ENCODE results near the gene UQCR10.

Gene UQCR10

GRCh38 chr22:29765905-29766631 lies 1.1 kb upstream of the UQCR10 start:
- DNase-seq (ENCODE audit: low spot score): no peak

GRCh38 chr22:29766632-29767170 lies 468 bp upstream of the UQCR10 start, which contains the start of gene ZMAT5:
ZMAT5 (minus strand) TSS chr22:29767007; CDS start chr22:29748544, 18,463 bp downstream.
- peak; percentile 98 for DNase-seq (ENCODE audit: low spot score)

- DNase-seq (ENCODE audit: low spot score): no peak
Measured at GRCh38 chr22:29768052-29768693, 1.0 kb downstream of the UQCR10 start.

DNA sequence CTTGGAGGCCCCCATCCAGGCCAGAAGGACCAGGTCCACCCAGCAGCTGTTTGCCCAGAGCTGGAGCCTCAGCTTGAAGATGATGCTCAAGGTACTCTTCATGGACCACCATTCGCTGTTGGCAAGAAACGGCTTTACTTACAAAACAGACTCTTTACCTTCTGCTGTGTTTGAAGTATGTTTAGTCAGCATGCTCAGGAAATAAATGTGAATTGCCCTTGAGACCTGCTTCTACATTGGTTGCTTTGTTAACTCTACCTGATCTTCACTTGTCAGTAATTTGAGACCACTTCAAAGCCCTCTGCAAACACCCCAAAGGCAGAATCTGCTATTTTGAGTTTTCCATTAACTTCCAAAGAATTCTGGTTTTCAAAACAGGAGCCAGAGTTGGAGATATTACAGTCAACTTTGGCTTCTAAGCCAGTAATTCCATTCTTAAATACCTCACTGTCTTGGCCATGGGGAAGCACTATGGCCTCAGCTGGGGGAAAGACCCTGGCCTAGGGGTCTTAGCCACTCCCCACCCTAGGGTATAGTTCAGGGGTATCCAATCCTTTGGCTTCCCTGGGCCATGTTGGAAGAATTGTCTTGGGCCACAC lies 2.7 kb downstream of the UQCR10 start:
- DNase-seq (ENCODE audit: low spot score): no peak

GRCh38 chr22:29772170-29772641 lies 5.0 kb downstream of the UQCR10 start:
- DNase-seq (ENCODE audit: low spot score): peak; percentile 19

GRCh38 chr22:29773233-29773632 lies 6.1 kb downstream of the UQCR10 start:
- DNase-seq (ENCODE audit: low spot score): no peak

- no peak for DNase-seq (ENCODE audit: low spot score)
Measured at GRCh38 chr22:29780220-29780619, 13.1 kb downstream of the UQCR10 start.

GRCh38 chr22:29780748-29781676 lies 13.8 kb downstream of the UQCR10 start:
- peak; percentile 17 for DNase-seq (ENCODE audit: low spot score)

DNA sequence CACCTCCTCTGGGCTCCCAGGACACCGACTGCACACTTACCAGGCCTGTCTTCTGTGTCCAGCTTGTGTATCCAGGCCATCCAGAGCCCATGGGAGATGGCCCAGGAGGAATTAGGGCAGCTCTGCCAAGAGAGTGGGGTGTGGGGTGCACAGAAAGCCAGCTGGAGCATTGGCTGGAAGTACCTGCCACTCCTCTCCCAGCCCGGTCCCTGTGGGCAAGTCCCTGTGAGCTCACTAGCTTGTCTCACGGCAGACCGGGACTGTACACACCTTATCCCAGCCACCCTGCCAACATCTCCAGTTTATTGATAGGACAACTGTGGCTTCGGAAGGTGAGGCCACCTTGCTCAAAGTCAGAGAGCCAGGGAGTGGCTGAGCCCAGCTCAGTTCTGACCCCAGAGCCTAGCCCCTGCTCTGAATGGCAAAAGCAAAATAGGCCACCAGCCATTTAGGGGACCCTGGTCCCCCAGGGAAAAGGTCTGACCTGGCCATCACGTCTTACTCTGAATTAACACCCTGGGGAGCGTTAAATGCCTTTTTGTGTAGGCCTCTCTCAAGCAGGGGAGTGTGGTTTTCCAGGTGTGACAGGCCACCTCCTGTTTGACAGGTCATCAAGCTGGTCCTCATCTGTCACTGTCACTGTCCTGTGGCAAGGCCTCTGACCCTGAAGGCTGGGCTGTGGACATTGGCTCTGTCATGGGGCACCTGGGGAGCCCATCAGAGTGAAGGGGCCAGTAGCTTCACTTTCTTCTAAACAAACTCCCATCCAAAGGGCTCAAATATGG lies 15.1 kb downstream of the UQCR10 start:
- DNase-seq (ENCODE audit: low spot score): peak; percentile 30

- DNase-seq (ENCODE audit: low spot score): peak; percentile 70
Measured at GRCh38 chr22:29784451-29785361, 17.5 kb downstream of the UQCR10 start.

DNA sequence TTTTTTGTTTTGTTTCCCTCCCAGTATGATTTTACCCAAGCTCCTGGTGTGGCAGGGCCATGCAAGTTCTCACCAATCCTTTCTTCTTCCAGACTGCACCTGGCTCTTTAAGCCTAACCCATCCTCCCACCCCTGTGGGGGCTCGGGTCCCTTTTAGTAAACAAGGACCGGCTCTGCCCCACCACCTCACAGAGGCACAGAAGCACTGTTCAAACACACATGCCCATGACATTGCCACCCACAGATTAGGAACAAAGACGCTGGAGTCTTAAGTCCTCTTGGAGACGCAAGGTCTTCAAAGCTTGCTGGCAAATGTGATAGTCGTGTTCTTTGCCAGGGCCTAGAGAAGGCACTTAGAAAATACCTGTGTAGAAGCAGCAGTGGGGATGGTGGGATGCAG lies 18.9 kb downstream of the UQCR10 start:
- no peak for DNase-seq (ENCODE audit: low spot score)

- DNase-seq (ENCODE audit: low spot score): no peak
Measured at GRCh38 chr22:29787371-29787980, 20.3 kb downstream of the UQCR10 start.

GRCh38 chr22:29788339-29789279 lies 21.4 kb downstream of the UQCR10 start:
- DNase-seq (ENCODE audit: low spot score): no peak

- DNase-seq (ENCODE audit: low spot score): no peak
Measured at GRCh38 chr22:29790061-29790460, 22.9 kb downstream of the UQCR10 start.

- DNase-seq (ENCODE audit: low spot score): no peak
Measured at GRCh38 chr22:29793396-29793795, 26.2 kb downstream of the UQCR10 start.

DNA sequence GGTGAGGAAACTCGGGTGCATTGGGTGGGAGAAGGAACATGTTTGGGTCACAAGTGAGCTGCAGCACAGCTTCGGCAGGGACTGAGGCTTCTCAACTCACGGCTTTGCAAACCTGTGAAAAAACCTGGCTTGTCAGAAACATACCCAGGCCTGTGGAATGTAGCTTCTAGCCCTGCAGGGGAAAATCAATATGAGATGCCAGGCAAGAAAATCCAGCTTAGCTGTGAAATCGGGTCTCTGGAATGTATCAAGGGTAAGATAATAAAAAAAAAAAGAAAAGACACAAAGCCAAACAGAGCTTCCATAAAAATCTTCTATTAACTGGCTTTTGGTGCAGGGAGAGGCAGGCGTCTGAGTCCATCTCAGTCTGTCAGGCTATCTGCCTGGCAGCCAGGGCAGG lies 28.5 kb downstream of the UQCR10 start:
- no peak for DNase-seq (ENCODE audit: low spot score)

GRCh38 chr22:29797351-29797750 lies 30.2 kb downstream of the UQCR10 start:
- peak; percentile 69 for DNase-seq (ENCODE audit: low spot score)

DNA sequence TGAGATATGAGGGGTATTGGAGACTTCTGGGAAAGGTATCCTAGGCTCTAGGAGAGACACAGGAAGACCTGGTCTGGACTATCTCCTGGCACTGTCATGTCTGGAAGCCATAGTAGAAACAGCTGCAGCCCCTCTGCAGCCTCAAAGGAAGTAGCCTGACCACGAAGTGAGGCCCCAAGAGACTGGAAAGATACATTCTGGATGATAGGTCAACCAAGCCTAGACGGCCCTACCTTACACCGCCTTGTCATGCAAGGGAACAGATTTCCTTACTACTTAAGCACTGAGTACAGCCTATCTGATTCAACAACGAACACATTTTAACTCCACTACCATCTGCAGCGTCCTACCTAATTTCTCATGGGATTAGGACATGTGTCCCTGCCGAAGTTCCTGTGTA lies 31.1 kb downstream of the UQCR10 start:
- no peak for DNase-seq (ENCODE audit: low spot score)

Measured in pons (tissue), 1 donor.